ENCODE measurements around the gene PURA.

Gene PURA

DNA sequence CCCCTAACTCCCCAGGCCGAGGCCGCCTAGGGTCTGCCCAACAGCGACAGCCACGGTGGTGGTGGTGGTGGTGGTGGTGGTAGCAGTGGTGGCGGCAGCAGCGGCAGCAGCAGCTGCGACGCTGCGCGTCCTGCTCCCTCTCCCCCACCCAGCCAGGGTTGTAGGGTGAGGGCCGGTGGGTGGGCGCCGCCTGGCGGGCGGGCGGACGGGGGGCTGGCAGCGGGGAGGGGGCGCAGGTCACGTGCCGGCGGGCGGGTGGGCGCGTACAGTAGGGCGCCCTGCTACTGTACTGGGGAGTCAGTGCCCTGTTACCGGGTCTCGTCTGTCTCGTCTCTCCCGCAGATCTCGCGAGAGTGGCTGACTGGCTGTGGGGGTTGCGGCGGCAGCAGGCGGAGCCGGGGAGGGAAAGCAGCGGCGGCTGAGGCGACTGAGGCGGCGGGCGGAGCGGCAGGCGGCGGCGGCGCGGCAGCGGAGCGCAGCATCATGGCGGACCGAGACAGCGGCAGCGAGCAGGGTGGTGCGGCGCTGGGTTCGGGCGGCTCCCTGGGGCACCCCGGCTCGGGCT is at the start of gene PURA:
Gene PURA (plus strand): TSS at position 411 of the 565 bp plus-strand sequence. CDS start 73 bp downstream, at position 484.
- H3K4me3 ChIP-seq (ENCODE audit: low read depth, low read length): peak within 1 kb of the TSS; percentile 78
- peak; percentile 93 for DNase-seq (ENCODE audit: low read depth)
- TF ChIP-seq, protein P1, sequence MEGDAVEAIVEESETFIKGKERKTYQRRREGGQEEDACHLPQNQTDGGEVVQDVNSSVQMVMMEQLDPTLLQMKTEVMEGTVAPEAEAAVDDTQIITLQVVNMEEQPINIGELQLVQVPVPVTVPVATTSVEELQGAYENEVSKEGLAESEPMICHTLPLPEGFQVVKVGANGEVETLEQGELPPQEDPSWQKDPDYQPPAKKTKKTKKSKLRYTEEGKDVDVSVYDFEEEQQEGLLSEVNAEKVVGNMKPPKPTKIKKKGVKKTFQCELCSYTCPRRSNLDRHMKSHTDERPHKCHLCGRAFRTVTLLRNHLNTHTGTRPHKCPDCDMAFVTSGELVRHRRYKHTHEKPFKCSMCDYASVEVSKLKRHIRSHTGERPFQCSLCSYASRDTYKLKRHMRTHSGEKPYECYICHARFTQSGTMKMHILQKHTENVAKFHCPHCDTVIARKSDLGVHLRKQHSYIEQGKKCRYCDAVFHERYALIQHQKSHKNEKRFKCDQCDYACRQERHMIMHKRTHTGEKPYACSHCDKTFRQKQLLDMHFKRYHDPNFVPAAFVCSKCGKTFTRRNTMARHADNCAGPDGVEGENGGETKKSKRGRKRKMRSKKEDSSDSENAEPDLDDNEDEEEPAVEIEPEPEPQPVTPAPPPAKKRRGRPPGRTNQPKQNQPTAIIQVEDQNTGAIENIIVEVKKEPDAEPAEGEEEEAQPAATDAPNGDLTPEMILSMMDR (conservative IDR thresholded peaks at IDR 0.05; ENCODE audit: low read depth, low read length): no peak

DNA sequence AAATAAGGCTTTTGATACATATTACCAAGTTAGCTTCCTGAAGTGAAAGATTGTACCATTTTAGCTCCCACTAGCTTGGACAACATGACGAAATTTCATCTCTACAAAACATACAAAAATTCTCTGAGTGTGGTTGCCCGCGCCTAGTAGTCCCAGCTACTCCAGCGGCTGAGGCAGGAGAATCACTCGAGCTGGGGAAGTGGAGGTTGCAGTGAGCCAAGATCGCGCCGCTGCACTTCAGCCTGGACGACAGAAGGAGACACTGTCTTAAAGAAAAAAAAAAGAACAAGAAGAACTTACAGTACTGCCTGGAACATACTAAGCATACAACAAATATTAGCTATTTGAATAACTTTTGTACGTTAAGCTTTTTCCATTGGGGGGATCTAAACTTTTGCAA is 41.1 kb upstream of the PURA start:
- no peak for DNase-seq (ENCODE audit: low read depth)
- H3K4me3 ChIP-seq (ENCODE audit: low read depth, low read length): no peak overlapping the region
- TF ChIP-seq, protein P1 (conservative IDR thresholded peaks at IDR 0.05; ENCODE audit: low read depth, low read length): no peak

DNA sequence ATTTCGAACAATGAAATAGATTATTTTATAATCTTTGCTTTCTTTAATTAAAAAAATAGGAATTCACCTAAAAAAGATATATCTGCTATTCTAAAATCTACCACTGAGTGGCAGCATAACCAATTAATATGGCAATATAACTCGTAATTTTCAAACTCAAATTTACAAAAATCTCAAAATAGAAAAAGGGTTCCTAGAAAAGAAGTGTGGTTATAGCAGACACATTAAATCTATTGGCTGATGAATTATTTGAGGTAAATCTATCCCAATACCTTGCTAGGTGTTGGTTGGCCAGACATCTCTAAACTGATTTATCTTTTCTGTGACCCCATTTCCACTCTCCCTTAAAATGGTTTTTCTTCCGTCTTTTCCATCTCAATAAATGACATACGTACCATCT is 40.6 kb upstream of the PURA start:
- TF ChIP-seq, protein P1 (conservative IDR thresholded peaks at IDR 0.05; ENCODE audit: low read depth, low read length): peak; percentile 47
- DNase-seq (ENCODE audit: low read depth): peak; percentile 38
- no peak overlapping the region for H3K4me3 ChIP-seq (ENCODE audit: low read depth, low read length)

DNA sequence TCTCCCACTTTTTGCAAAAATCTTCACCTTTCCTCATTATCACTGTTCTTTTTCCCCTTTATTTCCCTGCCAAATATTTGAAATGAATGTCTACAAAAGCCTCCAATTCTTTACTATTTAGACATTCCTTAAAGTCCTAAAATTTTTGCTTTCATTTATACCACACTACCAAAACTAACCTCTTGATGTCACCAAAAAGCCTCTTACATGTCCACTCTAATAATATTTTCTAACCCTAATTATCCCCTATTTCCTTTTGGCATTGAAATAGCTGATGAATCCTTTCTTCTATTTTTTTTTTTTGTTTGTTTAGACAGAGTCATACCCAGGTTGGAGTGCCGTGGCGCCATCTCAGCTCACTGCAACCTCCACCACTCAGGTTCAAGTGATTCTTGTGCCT is 38.5 kb upstream of the PURA start:
- peak; percentile 39 for DNase-seq (ENCODE audit: low read depth)
- TF ChIP-seq, protein P1 (conservative IDR thresholded peaks at IDR 0.05; ENCODE audit: low read depth, low read length): no peak
- no peak overlapping the region for H3K4me3 ChIP-seq (ENCODE audit: low read depth, low read length)

DNA sequence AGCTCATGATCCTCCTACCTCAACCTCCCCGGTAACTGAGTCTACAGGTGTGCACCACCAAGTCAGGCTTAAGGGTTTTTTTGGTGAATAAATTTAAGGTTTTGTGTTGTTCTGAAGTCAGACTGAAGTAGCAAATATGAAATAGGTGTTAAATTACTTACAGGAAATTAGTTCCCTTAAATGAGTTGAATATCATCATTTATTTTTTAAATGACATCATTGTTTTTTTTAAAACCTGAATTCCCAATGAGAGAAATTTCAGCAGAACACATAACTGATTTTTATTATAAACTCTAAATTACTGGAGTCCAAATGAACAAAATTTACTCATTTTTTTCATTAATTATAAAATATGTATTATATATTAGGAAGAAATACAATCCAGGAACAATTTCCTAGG is 37.8 kb upstream of the PURA start:
- no peak for DNase-seq (ENCODE audit: low read depth)
- TF ChIP-seq, protein P1 (conservative IDR thresholded peaks at IDR 0.05; ENCODE audit: low read depth, low read length): no peak
- H3K4me3 ChIP-seq (ENCODE audit: low read depth, low read length): no peak overlapping the region

DNA sequence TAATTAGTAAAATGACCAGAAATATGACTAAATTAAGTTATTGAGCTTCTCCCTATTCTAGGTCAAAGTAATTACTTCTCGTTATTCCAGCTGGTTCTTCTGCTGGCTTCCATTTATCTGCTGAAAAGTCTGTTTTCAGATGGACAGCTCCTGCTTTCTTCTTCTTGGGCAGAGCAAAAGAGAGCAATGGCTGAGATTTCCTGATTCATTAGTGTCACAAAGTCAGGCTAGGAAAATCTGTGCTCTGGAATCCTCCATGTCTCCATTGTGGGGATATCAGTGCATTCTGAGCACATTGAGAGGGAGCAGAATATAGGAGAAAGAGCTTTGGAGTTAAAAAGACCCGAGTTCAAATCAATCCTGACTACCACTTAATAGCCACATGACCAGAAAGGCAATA is 37.1 kb upstream of the PURA start:
- no peak overlapping the region for H3K4me3 ChIP-seq (ENCODE audit: low read depth, low read length)
- TF ChIP-seq, protein P1 (conservative IDR thresholded peaks at IDR 0.05; ENCODE audit: low read depth, low read length): no peak
- DNase-seq (ENCODE audit: low read depth): no peak

DNA sequence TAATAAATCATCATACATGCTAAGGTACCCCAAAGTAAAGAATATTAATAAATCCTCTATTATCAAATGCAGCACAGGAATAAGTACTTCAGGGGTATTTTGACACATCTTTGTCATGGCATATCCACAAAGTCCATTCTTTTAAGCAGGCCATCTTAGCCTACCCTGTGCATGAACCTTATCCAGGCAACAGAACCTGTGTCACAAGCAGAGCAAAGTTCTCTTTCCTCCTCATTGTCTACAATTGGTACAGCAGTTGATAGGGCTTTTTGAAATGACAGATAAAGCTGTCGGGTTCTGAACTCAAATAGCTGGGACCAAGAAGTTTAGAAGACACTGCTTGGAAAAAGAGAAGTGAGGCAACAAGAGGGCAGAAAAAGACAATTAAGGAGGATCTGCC is 30.8 kb upstream of the PURA start:
- no peak overlapping the region for H3K4me3 ChIP-seq (ENCODE audit: low read depth, low read length)
- TF ChIP-seq, protein P1 (conservative IDR thresholded peaks at IDR 0.05; ENCODE audit: low read depth, low read length): no peak

More for the DNA sequence above, 30.8 kb upstream of the PURA start:
- DNase-seq (ENCODE audit: low read depth): no peak
